Mesothelial cell of epicardium (in vitro differentiated cells): ENCODE results near the gene CASS4. TPM values are rescaled to one million over a fixed set of nuclear protein-coding genes. Genes with fewer than 3 reads are reported as not detected.

ENCODE experiments used
- DNase-seq, 2 experiments: peaks; one replicate each; pipeline ENCODE4 v3.0.0; 2021; ENCODE audit warnings: low spot score in 2 of 2; ENCODE audit not compliant: unreplicated experiment in 2 of 2
- H3K27ac Mint-ChIP-seq: 2 replicates; pipeline ENCODE4 v1.8.0; 2021; ENCODE audit warnings: mixed read lengths
- H3K27me3 Mint-ChIP-seq: 2 replicates; pipeline ENCODE4 v1.8.0; 2021; ENCODE audit warnings: low read depth, mixed read lengths
- H3K36me3 Mint-ChIP-seq: 2 replicates; pipeline ENCODE4 v1.8.0; 2021; ENCODE audit warnings: mixed read lengths
- H3K4me1 Mint-ChIP-seq: 2 replicates; pipeline ENCODE4 v1.8.0; 2021; ENCODE audit warnings: mixed read lengths
- H3K4me3 Mint-ChIP-seq: 2 replicates; pipeline ENCODE4 v1.8.0; 2021; ENCODE audit warnings: mild to moderate bottlenecking, moderate library complexity, mixed read lengths
- H3K9me3 Mint-ChIP-seq: 2 replicates; pipeline ENCODE4 v1.8.0; 2021; ENCODE audit warnings: mixed read lengths
- CTCF ChIP-seq: fragments of 200-600 bp; sonication (generic); IDR thresholded peaks from one replicate; pipeline ENCODE4 v1.5.0; 2021; ENCODE audit warnings: antibody characterized with exemption; ENCODE audit not compliant: unreplicated experiment
- total RNA-seq: library from RNA; stranded (reverse); gene quantifications from 3 replicates; pipeline ENCODE4 v1.2.1, GENCODE V29; 2021

Gene CASS4
- total RNA-seq, 1 donor from 2014 or later, result 0.67 TPM

DNA sequence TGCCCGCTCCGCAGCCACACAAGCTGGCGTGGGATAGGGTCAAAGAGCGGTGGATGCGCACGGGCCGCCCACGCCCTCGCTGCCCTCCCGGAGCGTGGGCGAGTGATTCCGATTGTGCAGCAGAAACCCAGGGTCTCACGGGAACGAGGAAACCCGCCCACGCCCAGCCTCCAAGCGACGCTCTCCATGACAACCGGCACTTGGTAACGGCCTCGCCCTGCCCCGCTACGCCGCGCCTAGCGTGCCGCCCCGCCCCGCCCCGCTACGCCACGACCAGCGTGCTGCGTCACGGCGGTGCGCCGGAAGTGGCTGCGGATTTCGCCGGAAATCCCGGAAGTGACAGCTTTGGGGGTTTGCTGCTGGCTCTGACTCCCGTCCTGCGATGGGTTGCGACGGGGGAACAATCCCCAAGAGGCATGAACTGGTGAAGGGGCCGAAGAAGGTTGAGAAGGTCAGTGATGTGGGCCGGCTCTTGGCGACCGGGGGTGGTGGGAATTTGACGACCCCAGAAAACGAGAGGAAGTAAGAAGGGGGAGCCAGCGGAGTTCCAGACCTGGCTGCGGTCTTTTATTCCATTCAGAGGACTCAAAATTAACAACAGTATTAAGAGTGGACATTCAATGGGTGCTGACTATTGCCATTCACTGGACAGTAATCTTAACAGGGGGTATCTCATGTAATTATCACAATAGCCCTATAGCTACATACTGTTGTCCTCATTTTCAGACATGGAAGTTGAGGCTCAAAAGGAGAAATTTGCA is 56.4 kb downstream of the CASS4 start, which contains the start of gene RTF2:
RTF2 (plus strand) TSS at position 312 of the 761 bp plus-strand sequence; CDS start at position 383, 71 bp downstream.
- Mint-ChIP-seq H3K36me3 (peaks cover 4% of the 10 kb centered on the region), H3K9me3 (no peaks in the 10 kb centered on the region), H3K4me3 (peak within 1 kb of the TSS; percentile 100), H3K27me3 (peaks cover 7% of the 10 kb centered on the region), H3K4me1 (peaks cover 12% of the 10 kb centered on the region), H3K27ac (peak within 1 kb of the TSS; percentile 100)
- peak; percentile 89 to 97 for DNase-seq
- no peak for TF ChIP-seq CTCF

GRCh38 chr20:56469077-56469449 is 57.0 kb downstream of the CASS4 start:
- Mint-ChIP-seq H3K27ac (peak overlapping the region; percentile 100), H3K27me3 (peaks cover 4% of the 10 kb centered on the region), H3K36me3 (peaks cover 7% of the 10 kb centered on the region), H3K9me3 (no peaks in the 10 kb centered on the region), H3K4me3 (peak overlapping the region; percentile 100), H3K4me1 (peaks cover 12% of the 10 kb centered on the region)
- TF ChIP-seq CTCF, result no peak
- DNase-seq, result no peak

DNA sequence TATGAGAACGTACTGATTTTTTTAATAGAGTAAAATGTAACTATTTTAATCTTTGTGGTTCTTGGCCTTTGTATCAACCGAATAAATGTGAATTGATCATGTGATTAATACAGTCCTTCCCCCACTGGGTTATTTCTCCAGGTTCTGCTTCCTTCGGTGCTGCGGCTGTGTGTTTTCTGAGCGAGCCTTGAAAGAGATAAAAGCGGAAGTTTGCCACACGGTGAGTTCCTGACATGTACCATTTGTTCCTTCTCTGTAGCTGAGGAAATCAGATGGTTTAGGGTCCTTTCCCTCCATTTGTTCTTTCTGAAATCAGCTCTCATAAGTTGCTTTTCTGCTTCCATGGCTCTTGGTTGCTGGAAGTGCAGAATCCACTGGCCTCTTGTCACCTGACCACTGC is 71.9 kb downstream of the CASS4 start:
- Mint-ChIP-seq H3K27ac (no peak overlapping the region), H3K27me3 (no peaks in the 10 kb centered on the region), H3K4me3 (no peak overlapping the region), H3K9me3 (no peaks in the 10 kb centered on the region), H3K36me3 (peaks cover 53% of the 10 kb centered on the region), H3K4me1 (no peaks in the 10 kb centered on the region)
- no peak for TF ChIP-seq CTCF
- no peak for DNase-seq

DNA sequence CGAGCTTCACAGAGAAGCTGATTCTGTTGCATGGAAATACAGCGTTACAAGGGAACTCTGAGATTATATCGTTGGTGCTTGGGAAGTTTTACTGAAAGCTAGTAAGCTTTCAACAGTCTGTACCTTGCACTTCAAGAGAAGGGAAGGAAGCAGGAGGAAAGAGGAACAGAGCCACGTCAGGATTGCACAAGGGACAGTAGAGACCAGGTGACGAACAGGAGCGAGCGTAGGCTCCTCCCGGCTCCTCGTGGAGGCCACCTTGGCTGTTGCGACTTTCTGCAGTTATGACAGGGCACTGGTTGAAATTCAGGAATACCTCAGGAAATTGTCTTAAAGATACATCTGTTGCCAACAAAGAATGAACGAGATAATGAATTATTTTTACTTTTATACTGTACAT is 75.2 kb downstream of the CASS4 start:
- Mint-ChIP-seq H3K36me3 (peaks cover 42% of the 10 kb centered on the region), H3K4me1 (no peaks in the 10 kb centered on the region), H3K27me3 (no peaks in the 10 kb centered on the region), H3K9me3 (no peaks in the 10 kb centered on the region), H3K27ac (no peak overlapping the region), H3K4me3 (no peak overlapping the region)
- no peak for DNase-seq
- no peak for TF ChIP-seq CTCF

- H3K36me3 Mint-ChIP-seq, result peaks cover 46% of the 10 kb centered on the region
- no peak overlapping the region for H3K27ac Mint-ChIP-seq
- no peaks in the 10 kb centered on the region for H3K9me3 Mint-ChIP-seq
These were observed 76.5 kb downstream of the CASS4 start for GRCh38 chr20:56488566-56488965.

More at GRCh38 chr20:56488566-56488965, 76.5 kb downstream of the CASS4 start:
- DNase-seq, result no peak
- Mint-ChIP-seq H3K27me3 (no peaks in the 10 kb centered on the region), H3K4me3 (no peak overlapping the region), H3K4me1 (no peaks in the 10 kb centered on the region)
- TF ChIP-seq CTCF, result no peak
